GM12864 (cell line): ENCODE measurements around the gene CTU1.

Source experiments
- DNase-seq: peaks from one replicate; pipeline ENCODE4 v3.0.0-alpha.2; 2011; ENCODE audit warnings: low read depth
- H3K4me3 ChIP-seq: 2 replicates; pipeline ENCODE4 v1.5.1; 2011; ENCODE audit warnings: mild to moderate bottlenecking, low read depth, low read length, control low read depth
- CTCF ChIP-seq: IDR thresholded peaks from 2 replicates; pipeline ENCODE4 v1.5.1; 2011; ENCODE audit warnings: low read depth, mild to moderate bottlenecking, moderate library complexity, low read length, control low read depth, inconsistent platforms; ENCODE audit errors: missing control alignments

Gene CTU1

GRCh38 chr19:51131780-51132680 is 23.8 kb upstream of the CTU1 start:
- no peak overlapping the region for H3K4me3 ChIP-seq
- TF ChIP-seq CTCF: no peak
- DNase-seq: no peak

DNA sequence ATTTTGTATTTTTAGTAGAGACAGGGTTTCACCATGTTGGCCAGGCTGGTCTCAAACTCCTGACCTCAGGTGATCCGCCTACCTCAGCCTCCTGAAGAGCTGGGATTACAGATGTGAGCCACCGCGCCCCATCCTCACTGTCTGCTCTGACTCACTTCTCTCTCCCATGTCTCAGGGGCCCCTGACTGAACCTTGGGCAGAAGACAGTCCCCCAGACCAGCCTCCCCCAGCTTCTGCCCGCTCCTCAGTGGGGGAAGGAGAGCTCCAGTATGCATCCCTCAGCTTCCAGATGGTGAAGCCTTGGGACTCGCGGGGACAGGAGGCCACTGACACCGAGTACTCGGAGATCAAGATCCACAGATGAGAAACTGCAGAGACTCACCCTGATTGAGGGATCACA is 21.5 kb upstream of the CTU1 start:
- DNase-seq: no peak
- no peak for TF ChIP-seq CTCF
- no peak overlapping the region for H3K4me3 ChIP-seq

DNA sequence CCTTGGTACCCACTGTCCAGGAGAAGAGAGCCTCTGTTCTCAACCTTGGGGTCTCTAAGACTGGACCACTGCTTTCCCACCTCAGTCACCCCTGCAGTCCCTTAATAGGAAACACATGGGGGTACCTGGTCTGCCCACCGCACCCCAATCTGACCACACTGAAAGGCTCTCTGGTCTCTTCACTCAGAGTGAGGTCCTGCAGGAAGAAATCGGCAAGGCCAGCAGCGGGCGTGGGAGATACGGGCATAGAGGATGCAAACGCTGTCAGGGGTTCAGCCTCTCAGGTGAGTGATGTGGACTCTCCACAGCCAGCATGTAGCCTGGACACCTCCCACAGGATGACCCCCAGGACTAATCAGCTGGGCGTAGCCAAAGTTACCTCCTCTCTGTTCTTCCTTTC is 20.0 kb upstream of the CTU1 start:
- TF ChIP-seq CTCF: no peak
- DNase-seq: no peak
- no peak overlapping the region for H3K4me3 ChIP-seq

DNA sequence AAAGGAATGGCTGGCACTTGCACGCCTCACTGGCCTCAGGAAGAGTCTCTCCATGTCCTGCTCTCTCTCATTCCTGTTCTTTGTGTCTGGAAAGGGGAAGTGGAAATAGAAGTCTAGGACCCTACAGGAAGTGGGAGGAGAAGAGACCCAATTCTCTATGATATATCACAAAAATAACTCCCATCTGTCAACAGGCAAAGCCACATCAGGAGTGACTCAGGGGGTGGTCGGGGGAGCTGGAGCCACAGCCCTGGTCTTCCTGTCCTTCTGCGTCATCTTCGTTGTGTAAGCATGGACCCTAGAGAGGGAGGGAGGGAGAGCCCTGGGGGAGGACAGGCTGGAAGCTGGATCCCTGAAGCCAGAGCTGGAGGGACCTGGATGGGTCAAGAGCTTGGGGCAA is 19.5 kb upstream of the CTU1 start:
- no peak for DNase-seq
- no peak for TF ChIP-seq CTCF
- H3K4me3 ChIP-seq: no peak overlapping the region

GRCh38 chr19:51127032-51127431 is 18.8 kb upstream of the CTU1 start:
- no peak for DNase-seq
- no peak for TF ChIP-seq CTCF
- no peak overlapping the region for H3K4me3 ChIP-seq

DNA sequence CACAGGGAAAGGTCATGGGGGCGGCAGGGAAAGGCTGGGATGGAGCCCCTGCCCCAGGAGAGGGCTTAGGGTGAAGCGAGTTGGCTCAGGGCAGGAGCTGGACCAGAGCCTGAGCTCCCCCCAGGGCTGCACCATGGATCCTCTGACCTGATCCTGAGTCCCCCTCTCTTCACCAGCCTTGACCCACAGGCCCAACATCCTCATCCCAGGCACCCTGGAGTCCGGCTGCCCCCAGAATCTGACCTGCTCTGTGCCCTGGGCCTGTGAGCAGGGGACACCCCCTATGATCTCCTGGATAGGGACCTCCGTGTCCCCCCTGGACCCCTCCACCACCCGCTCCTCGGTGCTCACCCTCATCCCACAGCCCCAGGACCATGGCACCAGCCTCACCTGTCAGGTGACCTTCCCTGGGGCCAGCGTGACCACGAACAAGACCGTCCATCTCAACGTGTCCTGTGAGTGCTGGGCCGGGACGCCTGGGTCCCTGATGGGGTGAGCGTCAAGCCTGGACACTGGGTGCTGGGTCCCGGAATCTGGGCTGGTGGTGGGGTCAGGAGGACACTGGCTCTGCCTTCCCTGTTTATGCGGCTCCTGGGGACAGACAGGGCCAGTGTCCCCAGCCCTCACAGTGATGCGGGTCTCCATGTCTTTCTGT is 17.3 kb upstream of the CTU1 start:
- no peak overlapping the region for H3K4me3 ChIP-seq
- TF ChIP-seq CTCF: no peak
- no peak for DNase-seq

- no peak for TF ChIP-seq CTCF
- no peak for DNase-seq
- no peak within 1 kb of the TSS for H3K4me3 ChIP-seq
These were observed 16.5 kb upstream of the CTU1 start, which contains the start of gene SIGLEC9 for GRCh38 chr19:51124729-51125128. SIGLEC9 (plus strand) TSS chr19:51124906; CDS start chr19:51124975, 69 bp downstream.
